Esophagus squamous epithelium (tissue), 4 donors: ENCODE results near the gene OR10H3.

Experiments
- CTCF ChIP-seq, 6 experiments: fragments of 450-650 bp in 4 of 6; fragments of 200-600 bp in 2 of 6; sonication (generic) in 2 of 6; IDR thresholded peaks; one replicate each; pipeline ENCODE4 v1.5.1; 2016 to 2019; ENCODE audit warnings: antibody characterized with exemption in 6 of 6, mild to moderate bottlenecking in 4 of 6, moderate library complexity in 4 of 6
- POLR2A ChIP-seq, 4 donors: fragments of 450-650 bp; IDR thresholded peaks; one replicate each; pipeline ENCODE4 v1.6.1; 2017; ENCODE audit warnings: antibody characterized with exemption in 4 of 4, mild to moderate bottlenecking in 4 of 4, moderate library complexity in 3 of 4

- TF ChIP-seq CTCF (IDR thresholded peaks at IDR 0.05) (no peak), POLR2A (IDR thresholded peaks at IDR 0.05) (no peak)
These were observed 43.0 kb downstream of the OR10H3 start for GRCh38 chr19:15780610-15781418.
